Stimulated activated CD4-positive, alpha-beta T cell treated with anti-CD3 and anti-CD28 coated beads, Interleukin-2, amount 100 ng/mL, for 24 hours (primary cell): ENCODE measurements around the gene SEMA6C.
"Not testable (repeated sequence)": the region's sequence is repeated elsewhere in the genome, so short reads cannot be mapped to it uniquely, and the experiment has no call there.

Source experiments
- DNase-seq, 2 donors: peaks; one replicate each; pipeline ENCODE4 v3.0.0-alpha.2; 2020

The SEMA6C gene, protein sequence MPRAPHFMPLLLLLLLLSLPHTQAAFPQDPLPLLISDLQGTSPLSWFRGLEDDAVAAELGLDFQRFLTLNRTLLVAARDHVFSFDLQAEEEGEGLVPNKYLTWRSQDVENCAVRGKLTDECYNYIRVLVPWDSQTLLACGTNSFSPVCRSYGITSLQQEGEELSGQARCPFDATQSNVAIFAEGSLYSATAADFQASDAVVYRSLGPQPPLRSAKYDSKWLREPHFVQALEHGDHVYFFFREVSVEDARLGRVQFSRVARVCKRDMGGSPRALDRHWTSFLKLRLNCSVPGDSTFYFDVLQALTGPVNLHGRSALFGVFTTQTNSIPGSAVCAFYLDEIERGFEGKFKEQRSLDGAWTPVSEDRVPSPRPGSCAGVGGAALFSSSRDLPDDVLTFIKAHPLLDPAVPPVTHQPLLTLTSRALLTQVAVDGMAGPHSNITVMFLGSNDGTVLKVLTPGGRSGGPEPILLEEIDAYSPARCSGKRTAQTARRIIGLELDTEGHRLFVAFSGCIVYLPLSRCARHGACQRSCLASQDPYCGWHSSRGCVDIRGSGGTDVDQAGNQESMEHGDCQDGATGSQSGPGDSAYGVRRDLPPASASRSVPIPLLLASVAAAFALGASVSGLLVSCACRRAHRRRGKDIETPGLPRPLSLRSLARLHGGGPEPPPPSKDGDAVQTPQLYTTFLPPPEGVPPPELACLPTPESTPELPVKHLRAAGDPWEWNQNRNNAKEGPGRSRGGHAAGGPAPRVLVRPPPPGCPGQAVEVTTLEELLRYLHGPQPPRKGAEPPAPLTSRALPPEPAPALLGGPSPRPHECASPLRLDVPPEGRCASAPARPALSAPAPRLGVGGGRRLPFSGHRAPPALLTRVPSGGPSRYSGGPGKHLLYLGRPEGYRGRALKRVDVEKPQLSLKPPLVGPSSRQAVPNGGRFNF

GRCh38 chr1:151146412-151147131, at the start of gene SEMA6C:
TSS of gene SEMA6C (minus strand) at chr1:151146631. CDS start at chr1:151142621, 4,010 bp downstream.
- peak; percentile 90 to 92 for DNase-seq

DNA sequence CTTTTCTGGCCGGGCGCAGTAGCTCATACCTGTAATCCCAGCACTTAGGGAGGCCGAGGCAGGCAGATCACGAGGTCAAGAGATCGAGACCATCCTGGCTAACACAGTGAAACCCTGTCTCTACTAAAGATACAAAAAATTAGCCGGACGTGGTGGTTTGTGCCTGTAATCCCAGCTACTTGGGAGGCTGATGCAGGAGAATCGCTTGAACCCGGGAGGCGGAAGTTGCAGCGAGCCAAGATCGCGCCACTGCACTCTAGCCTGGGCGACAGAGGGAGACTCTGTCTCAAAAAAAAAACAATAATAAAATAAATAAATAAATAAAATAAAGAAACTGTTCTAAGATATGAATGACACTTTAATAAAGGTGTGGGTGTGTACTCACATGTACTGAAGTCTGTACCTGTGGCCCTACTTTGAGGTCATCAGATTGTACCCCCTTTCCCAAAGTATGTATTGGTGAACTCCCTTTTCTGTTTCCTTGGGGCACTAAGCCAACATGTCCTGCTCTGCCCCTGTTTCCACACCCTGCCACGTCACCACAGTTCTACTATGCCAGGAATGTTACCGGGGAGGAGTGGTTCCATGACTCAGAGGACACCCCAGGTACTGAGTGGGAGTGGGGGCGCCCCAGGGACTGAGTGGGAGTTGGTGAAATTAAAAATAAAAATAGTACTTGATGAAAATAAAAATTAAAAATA, 48.6 kb upstream of the SEMA6C start:
- not testable (repeated sequence) for DNase-seq

GRCh38 chr1:151193856-151194255, 47.4 kb upstream of the SEMA6C start:
- no peak for DNase-seq

DNA sequence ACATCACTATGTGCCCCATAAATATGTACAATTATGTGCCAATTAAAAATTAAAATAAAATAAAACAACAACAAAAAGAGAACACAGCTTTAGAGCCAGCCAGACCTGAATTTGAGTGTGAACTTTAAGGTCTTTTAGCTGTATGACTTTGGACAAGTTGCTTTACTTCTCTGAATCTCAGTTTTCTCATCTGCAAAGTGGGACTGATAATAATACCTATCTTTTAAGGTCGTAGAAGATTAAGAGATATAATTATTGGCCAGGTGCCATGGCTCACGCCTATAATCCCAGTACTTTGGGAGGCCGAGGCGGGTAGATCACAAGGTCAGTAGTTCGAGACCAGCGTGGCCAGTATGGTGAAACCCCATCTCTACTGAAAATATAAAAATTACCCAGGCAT, 46.9 kb upstream of the SEMA6C start:
- no peak for DNase-seq

GRCh38 chr1:151192047-151192446, 45.6 kb upstream of the SEMA6C start:
- no peak for DNase-seq

GRCh38 chr1:151189637-151190445, 43.4 kb upstream of the SEMA6C start, which contains the start of gene VPS72:
TSS of gene VPS72 (minus strand) at chr1:151190197. CDS start at chr1:151190121, 76 bp downstream.
- peak; percentile 86 for DNase-seq

DNA sequence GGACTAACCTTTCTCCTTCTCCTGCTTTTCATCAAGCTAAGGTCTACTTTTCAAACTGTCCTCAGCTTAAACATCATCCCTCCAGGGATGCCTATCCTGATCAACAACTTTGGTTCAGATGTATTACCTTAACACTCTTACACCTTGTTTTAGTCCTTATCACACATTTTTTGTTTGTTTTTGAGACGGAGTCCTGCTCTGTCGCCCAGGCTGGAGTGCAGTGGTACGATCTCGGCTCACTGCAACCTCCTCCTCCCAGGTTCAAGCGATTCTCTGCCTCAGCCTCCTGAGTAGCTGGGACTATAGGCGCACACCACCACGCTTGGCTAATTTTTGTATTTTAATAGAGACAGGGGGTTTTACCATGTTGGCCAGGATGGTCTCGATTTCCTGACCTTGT, 42.2 kb upstream of the SEMA6C start:
- not testable (repeated sequence) for DNase-seq

DNA sequence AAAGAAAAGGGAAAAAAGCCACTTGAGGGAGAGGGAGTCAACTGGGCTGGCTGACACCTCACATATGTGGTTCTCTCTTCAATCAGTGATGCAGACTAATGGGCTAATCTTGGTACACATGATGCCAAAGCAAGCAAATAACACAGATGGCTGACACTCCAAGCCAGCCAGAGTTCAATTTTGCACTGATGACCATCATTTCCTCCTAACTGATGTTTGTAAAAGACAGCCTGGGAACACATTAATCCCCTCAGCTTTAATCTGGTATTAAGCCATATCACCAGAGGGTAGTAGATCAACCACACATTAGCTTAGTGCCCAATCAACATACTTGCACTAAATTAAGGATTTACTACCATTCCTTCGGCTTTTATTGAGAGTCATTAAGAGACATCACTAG, 40.8 kb upstream of the SEMA6C start:
- no peak for DNase-seq

- DNase-seq, result no peak
Measured at GRCh38 chr1:151184211-151184610, 37.8 kb upstream of the SEMA6C start.

GRCh38 chr1:151176514-151177045, 30.1 kb upstream of the SEMA6C start:
- DNase-seq, result no peak

DNA sequence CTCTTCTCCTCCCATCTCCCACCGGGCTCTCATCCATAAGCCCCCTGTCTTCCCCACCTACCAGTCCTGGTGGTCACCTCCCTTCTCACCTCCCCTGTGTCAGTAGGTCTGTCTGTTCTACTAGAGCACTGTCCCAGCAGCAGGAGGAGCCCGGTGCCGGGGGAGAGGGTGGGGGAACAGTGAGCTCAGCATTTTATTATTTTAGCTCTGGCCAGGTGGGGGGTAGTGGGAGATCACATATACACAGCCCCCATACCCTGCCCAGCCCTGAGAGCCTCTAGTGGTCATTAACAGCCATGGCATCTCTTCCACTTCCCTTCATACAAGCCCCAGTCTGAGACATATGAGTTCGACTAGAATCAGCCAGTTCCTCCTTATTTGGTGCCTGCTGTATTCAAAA, 29.4 kb upstream of the SEMA6C start, which contains the start of gene TMOD4:
TSS of gene TMOD4 (minus strand) at position 119 of the 400 bp plus-strand sequence. CDS start 1,106 bp downstream, outside the sequence.
- no peak for DNase-seq

GRCh38 chr1:151175041-151175741, 28.8 kb upstream of the SEMA6C start:
- no peak for DNase-seq

DNA sequence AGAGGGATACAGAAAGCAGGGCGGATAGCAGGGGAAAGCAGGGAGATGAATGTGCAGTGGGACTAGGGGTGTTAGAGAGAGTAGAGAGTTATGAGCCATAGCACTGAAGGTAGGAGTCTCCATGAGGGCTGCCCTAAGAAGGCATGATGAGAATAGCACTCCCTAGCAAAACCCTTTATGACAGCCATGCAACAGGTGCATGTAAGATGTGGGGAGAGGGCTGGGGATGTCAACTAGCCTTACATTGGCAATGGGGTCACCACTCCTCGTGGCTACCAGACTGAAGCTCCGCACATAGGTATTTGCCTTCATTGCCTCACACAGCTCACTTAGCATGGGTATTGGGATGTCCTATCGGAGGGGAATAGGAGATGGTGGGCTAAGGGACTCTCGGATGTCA, 24.8 kb upstream of the SEMA6C start:
- no peak for DNase-seq

DNA sequence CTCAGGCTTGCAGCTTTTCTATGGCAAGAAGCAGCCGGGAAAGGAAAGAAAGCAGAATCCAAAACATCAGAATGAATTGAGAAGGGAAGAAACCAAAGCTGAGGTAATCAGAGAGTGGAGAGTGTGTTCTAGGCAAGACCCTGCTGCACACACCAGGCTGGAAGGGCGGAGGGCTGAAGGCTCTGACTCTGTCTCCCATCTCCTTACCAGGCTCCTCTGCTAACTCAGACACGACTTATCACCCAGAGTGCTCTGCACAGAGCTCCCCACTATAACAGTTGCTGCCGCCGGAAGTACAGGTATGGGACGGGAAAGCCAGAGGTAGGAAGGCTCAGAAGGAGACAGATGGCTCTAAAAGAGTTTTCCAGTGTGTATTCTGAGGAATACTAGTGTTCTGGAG, 20.7 kb upstream of the SEMA6C start:
- DNase-seq, result no peak

- DNase-seq, result no peak
Measured at GRCh38 chr1:151166505-151166956, 20.1 kb upstream of the SEMA6C start.

- DNase-seq, result peak; percentile 94 to 96
Measured at GRCh38 chr1:151165738-151166504, 19.5 kb upstream of the SEMA6C start, which contains the start of the genes LYSMD1 and SCNM1. TSS of gene LYSMD1 (minus strand) at chr1:151165902. CDS start at chr1:151165258, 644 bp downstream. TSS of gene SCNM1 (plus strand) at chr1:151166144. CDS start at chr1:151166153, 9 bp downstream.

- peak in 1 of 2 donors; percentile 24 for DNase-seq
Measured at GRCh38 chr1:151165281-151165737, 18.9 kb upstream of the SEMA6C start.

GRCh38 chr1:151164732-151165280, 18.4 kb upstream of the SEMA6C start:
- no peak for DNase-seq

DNA sequence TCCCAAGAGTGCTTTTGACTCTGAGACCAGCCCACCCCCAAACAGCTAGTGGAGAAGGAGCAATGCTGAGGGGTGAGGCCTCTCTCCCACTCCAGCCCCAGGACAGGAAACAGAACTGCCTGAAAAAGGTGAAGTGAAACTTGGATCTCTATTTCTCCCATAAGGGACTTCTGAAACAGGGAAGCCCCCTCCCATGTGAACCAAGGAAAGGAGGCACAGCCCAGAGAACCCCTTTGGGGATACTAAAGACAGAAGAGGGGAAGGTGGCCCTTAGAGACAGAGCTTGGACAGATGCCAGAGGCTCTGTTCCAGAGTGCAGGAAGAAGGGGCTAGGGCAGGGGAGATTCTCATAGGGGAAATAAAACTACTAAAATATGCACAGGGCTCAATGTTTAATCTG, 12.9 kb upstream of the SEMA6C start:
- no peak for DNase-seq
